SK-N-SH (cell line): ENCODE results near the gene VPS35. TPM values are rescaled to one million over a fixed set of nuclear protein-coding genes. Genes with fewer than 3 reads are reported as not detected.

Source experiments
- CTCF ChIA-PET: fragments of 300-600, 350-600 bp; formaldehyde crosslinking; extraction: SDS; loops from one replicate; lab custom pipeline; 2021; lab: Yijun Ruan, JAX
- POLR2A ChIA-PET: fragments of 350-600 bp; sonication (Branson Sonifier 250); formaldehyde crosslinking; extraction: SDS; loops from one replicate; lab custom pipeline; 2020; ENCODE audit warnings: antibody characterized with exemption, inconsistent platforms; lab: Yijun Ruan, JAX
- DNase-seq: peaks from one replicate; pipeline ENCODE4 v3.0.0; 2012
- H2AFZ ChIP-seq: fragments of 200-600 bp; sonication (generic); 2 replicates; pipeline ENCODE4 v1.8.1; 2016; ENCODE audit warnings: antibody characterized with exemption, mild to moderate bottlenecking, low read depth
- H3F3A ChIP-seq: fragments of 200-600 bp; sonication (generic); replicated peaks from 2 replicates; pipeline ENCODE3; 2016; ENCODE audit warnings: antibody characterized with exemption, mild to moderate bottlenecking; ENCODE audit not compliant: insufficient read depth
- H3K27ac ChIP-seq, 2 experiments: fragments of 200-500 bp in 1 of 2; fragments of 200-600 bp in 1 of 2; sonication (Bioruptor generic) in 1 of 2; sonication (generic), shearing (Covaris generic) in 1 of 2; 2 replicates each; pipeline versions ENCODE4 v1.5.1 to v1.6.1; 2014 to 2016; ENCODE audit warnings: low read depth in 2 of 2, inconsistent platforms in 1 of 2, low read length in 1 of 2, mild to moderate bottlenecking in 1 of 2, mixed read lengths in 1 of 2
- H3K27me3 ChIP-seq: fragments of 200-600 bp; sonication (generic), shearing (Covaris generic); 2 replicates; pipeline ENCODE4 v1.6.1; 2016; ENCODE audit warnings: mixed run types; ENCODE audit not compliant: insufficient read depth
- H3K36me3 ChIP-seq, 2 experiments: fragments of 200-500 bp in 1 of 2; fragments of 200-600 bp in 1 of 2; sonication (Bioruptor generic) in 1 of 2; sonication (generic) in 1 of 2; replicated peaks in 1 of 2; 2 replicates each; pipeline versions ENCODE3 to v1.5.1; 2014 to 2016; ENCODE audit warnings: low read length in 1 of 2, mild to moderate bottlenecking in 1 of 2; ENCODE audit not compliant: insufficient read depth in 2 of 2, control insufficient read depth in 1 of 2
- H3K4me1 ChIP-seq, 2 experiments: fragments of 200-500 bp in 1 of 2; fragments of 200-600 bp in 1 of 2; sonication (Bioruptor generic) in 1 of 2; sonication (generic), shearing (Covaris generic) in 1 of 2; 2 replicates each; pipeline versions ENCODE4 v1.5.1 to v1.6.1; 2014 to 2016; ENCODE audit warnings: low read depth in 1 of 2, low read length in 1 of 2, mixed run types in 1 of 2; ENCODE audit not compliant: insufficient read depth in 2 of 2, control insufficient read depth in 1 of 2
- H3K4me2 ChIP-seq: fragments of 200-600 bp; sonication (generic), shearing (Covaris generic); 2 replicates; pipeline ENCODE4 v1.6.1; 2017; ENCODE audit warnings: mixed run types
- H3K4me3 ChIP-seq, 2 experiments: fragments of 200-500 bp in 1 of 2; fragments of 200-600 bp in 1 of 2; sonication (Bioruptor generic) in 1 of 2; sonication (generic), shearing (Covaris generic) in 1 of 2; 2 replicates each; pipeline versions ENCODE4 v1.5.1 to v1.8.1; 2014 to 2016; ENCODE audit warnings: low read depth in 2 of 2, inconsistent platforms in 1 of 2, low read length in 1 of 2, mild to moderate bottlenecking in 1 of 2, mixed read lengths in 1 of 2, moderate library complexity in 1 of 2
- H3K79me2 ChIP-seq: fragments of 200-600 bp; sonication (generic); 2 replicates; pipeline ENCODE4 v1.8.1; 2017; ENCODE audit warnings: mild to moderate bottlenecking; ENCODE audit not compliant: insufficient read depth
- H3K9ac ChIP-seq: fragments of 200-600 bp; sonication (generic); 2 replicates; pipeline ENCODE4 v1.6.1; 2017; ENCODE audit warnings: mixed run types
- H3K9me2 ChIP-seq: fragments of 200-600 bp; sonication (generic); 2 replicates; pipeline ENCODE4 v1.6.1; 2017; ENCODE audit warnings: mixed run types
- H3K9me3 ChIP-seq: fragments of 200-600 bp; sonication (generic); 2 replicates; pipeline ENCODE4 v1.6.1; 2017; ENCODE audit warnings: mixed run types, mild to moderate bottlenecking, moderate library complexity
- H4K20me1 ChIP-seq: fragments of 200-600 bp; sonication (generic); 2 replicates; pipeline ENCODE4 v1.6.1; 2017; ENCODE audit warnings: mild to moderate bottlenecking, mixed run types; ENCODE audit not compliant: insufficient read depth
- ELF1 ChIP-seq: IDR thresholded peaks from 2 replicates; pipeline ENCODE4 v1.4.0; 2012
- EP300 ChIP-seq, 2 experiments: IDR thresholded peaks; 2 replicates each; pipeline versions ENCODE4 v1.4.0 to v1.6.1; 2012; ENCODE audit warnings: borderline replicate concordance in 1 of 2, low read depth in 1 of 2, low read length in 1 of 2
- MEF2A ChIP-seq: IDR thresholded peaks from 2 replicates; pipeline ENCODE4 v1.4.0; 2012; ENCODE audit warnings: low read depth, borderline replicate concordance
- MXI1 ChIP-seq: IDR thresholded peaks from 2 replicates; pipeline ENCODE4 v1.6.1; 2012; ENCODE audit warnings: mild to moderate bottlenecking, low read depth, low read length, improper control_type of control experiment
- NRF1 ChIP-seq: IDR thresholded peaks from 2 replicates; pipeline ENCODE4 v1.6.1; 2012; ENCODE audit warnings: low read depth, mild to moderate bottlenecking, low read length
- TAF1 ChIP-seq: IDR thresholded peaks from 2 replicates; pipeline ENCODE4 v1.6.1; 2012; ENCODE audit warnings: low read depth, mild to moderate bottlenecking, low read length, moderate library complexity, borderline replicate concordance
- USF2 ChIP-seq: fragments of 150-350 bp; IDR thresholded peaks from 2 replicates; pipeline ENCODE4 v1.6.1; 2017; ENCODE audit warnings: antibody characterized with exemption, low read length, low read depth, borderline replicate concordance
- WGBS: methylation state at CpG from one replicate; pipeline ENCODE4 v1.1.6; 2017; ENCODE audit warnings: low lambda C conversion rate; 5-methylcytosine and 5-hydroxymethylcytosine counted together
- polyA plus RNA-seq, 3 experiments: library from polyadenylated mRNA; depleted of rRNA; stranded (reverse); fragments of >200 nt; gene quantifications; 2 replicates each; pipeline ENCODE4 v1.2.3, GENCODE V29; 2012

The VPS35 gene
- polyA plus RNA-seq, 1 of the 3 experiments (the other 2 are of a cell fraction): 17.5 TPM

- TF ChIP-seq USF2 (no peak), MXI1 (peak; percentile 100)
Measured at GRCh38 chr16:46621006-46621933, 67.7 kb downstream of the VPS35 start, which contains the start of gene SHCBP1 (continued).

DNA sequence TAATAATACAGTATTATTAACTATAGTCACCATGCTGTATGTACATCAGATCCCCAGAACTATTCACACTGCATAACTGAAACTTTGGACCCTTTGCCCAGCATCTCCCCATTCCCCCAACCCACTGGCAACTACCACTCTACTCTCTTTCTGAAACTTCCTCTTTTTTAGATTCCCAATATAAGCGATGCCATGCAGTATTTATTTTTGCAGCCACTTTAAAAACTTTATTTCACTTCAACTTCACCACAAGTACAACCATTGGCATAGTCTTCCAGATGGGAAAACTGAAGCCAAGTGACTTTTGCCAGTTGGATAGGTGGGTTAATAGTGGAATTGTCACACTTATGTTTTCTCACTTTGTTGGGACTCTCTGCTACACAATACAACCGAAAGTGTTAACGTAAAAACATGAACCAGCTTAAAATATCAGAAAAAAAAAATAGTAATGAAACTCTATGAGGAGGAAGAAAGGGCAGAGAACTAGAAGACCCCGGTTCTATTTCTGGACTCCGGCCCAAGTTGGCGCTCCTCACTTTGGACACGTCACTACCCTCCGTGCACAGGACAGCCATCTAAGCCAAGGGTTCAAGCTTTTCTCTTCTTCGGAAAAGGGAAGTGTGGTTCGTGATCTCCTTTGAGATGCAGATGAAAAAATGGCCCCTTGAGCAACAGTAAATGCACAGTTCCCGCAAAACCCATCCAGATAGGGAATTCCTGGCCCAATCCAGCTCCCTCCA lies 68.5 kb downstream of the VPS35 start:
- 9% methylated on average over 11 of the region's 11 CpGs for WGBS
- DNase-seq: no peak
- H3K27ac ChIP-seq: peak overlapping the region in 1 of 2 experiments; percentile 33; a peak in 1 of 4 replicates
- H3K4me3 ChIP-seq: peak overlapping the region; percentile 82 to 88
- no peaks in the 10 kb centered on the region for H3F3A ChIP-seq
- peak overlapping the region; percentile 76; the same call in 1 of the 2 replicates for H3K9ac ChIP-seq
- no peaks in the 10 kb centered on the region for H3K9me2 ChIP-seq
- H4K20me1 ChIP-seq: no peaks in the 10 kb centered on the region
- ChIA-PET POLR2A (no interaction called here), CTCF (no interaction called here)
- no peaks in the 10 kb centered on the region for H3K27me3 ChIP-seq
- H3K79me2 ChIP-seq: peaks cover 34% of the 10 kb centered on the region
- TF ChIP-seq ELF1 (no peak), MEF2A (no peak)
- H3K4me1 ChIP-seq: peaks cover 0 to 6% of the 10 kb centered on the region in 2 experiments; a peak in 2 of 4 replicates
- H3K9me3 ChIP-seq: no peaks in the 10 kb centered on the region
- peak overlapping the region; percentile 87 for H3K4me2 ChIP-seq
- peak overlapping the region; percentile 100 for H2AFZ ChIP-seq
- peaks cover 0 to 10% of the 10 kb centered on the region in 2 experiments for H3K36me3 ChIP-seq

DNA sequence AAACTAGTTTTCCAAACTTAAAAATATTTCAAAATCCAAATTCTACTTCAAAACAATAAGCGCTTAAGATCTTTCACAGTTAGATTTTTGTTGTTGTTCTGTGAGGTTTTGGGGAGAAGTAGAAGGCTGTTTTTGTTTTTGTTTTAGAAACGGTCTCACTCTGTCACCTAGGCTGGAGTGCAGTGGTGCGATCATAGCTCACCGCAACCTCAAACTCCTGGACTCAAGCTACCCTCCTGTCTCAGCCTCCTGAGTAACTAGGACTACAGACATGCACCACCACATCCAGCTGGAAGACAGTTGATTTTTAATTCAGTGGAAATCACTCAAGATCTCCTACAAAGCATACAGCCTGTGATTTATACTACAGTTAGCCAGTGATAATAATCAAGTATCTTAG lies 70.5 kb downstream of the VPS35 start:
- H3K27me3 ChIP-seq: no peaks in the 10 kb centered on the region
- H3K4me1 ChIP-seq: peaks cover 0 to 8% of the 10 kb centered on the region in 2 experiments; a peak in 2 of 4 replicates
- ChIA-PET CTCF (interaction anchor here (1.6 to 1.7 kb wide), 3 partner anchors 10 to 64 kb away, joined by 4 to 7 read pairs (median 6); no protein-coding TSS in a partner anchor), POLR2A (no interaction called here)
- no peaks in the 10 kb centered on the region for H4K20me1 ChIP-seq
- no peak overlapping the region for H3K4me2 ChIP-seq
- H3K27ac ChIP-seq: no peak overlapping the region
- TF ChIP-seq TAF1 (no peak), NRF1 (no peak), EP300 (IDR thresholded peaks at IDR 0.05; ENCODE audit: borderline replicate concordance in 1 of 2, low read depth in 1 of 2, low read length in 1 of 2) (no peak)
- no peak overlapping the region for H3K4me3 ChIP-seq
- H3K9me3 ChIP-seq: no peaks in the 10 kb centered on the region
- 96% methylated on average over 4 of the region's 4 CpGs for WGBS
- peaks cover 39% of the 10 kb centered on the region for H3K79me2 ChIP-seq
- H3K36me3 ChIP-seq: peaks cover 3 to 10% of the 10 kb centered on the region in 2 experiments
- H3K9me2 ChIP-seq: no peaks in the 10 kb centered on the region
- no peak for DNase-seq
- peak overlapping the region; percentile 49; the same call in 1 of the 2 replicates for H2AFZ ChIP-seq
- no peak overlapping the region for H3K9ac ChIP-seq
- H3F3A ChIP-seq: no peaks in the 10 kb centered on the region
